Effector memory CD8-positive, alpha-beta T cell (primary cell): ENCODE data around the gene SUSD4.
"Not testable (repeated sequence)": the region's sequence is repeated elsewhere in the genome, so short reads cannot be mapped to it uniquely, and the experiment has no call there.

Experiments used
- ATAC-seq: fragments of 150-1000 bp; cut with Tn5 transposase; replicated peaks from 2 replicates; pipeline ENCODE4 v1.10.0; 2021; ENCODE audit warnings: mild to moderate bottlenecking, moderate library complexity
- DNase-seq, 3 experiments: peaks; one replicate each; pipeline ENCODE4 v3.0.0; 2021
- H3K27ac Mint-ChIP-seq, 2 donors: one replicate each; pipeline ENCODE4 v1.8.0; 2022; ENCODE audit warnings: mild to moderate bottlenecking in 2 of 2, mixed read lengths in 2 of 2, moderate library complexity in 2 of 2
- H3K27me3 Mint-ChIP-seq, 2 donors: one replicate each; pipeline ENCODE4 v1.8.0; 2022; ENCODE audit warnings: mixed read lengths in 2 of 2
- H3K36me3 Mint-ChIP-seq: one replicate; pipeline ENCODE4 v1.8.0; 2022; ENCODE audit warnings: mild to moderate bottlenecking, moderate library complexity, mixed read lengths; ENCODE audit not compliant: insufficient read depth
- H3K4me1 Mint-ChIP-seq, 2 donors: one replicate each; pipeline ENCODE4 v1.8.0; 2022; ENCODE audit warnings: low read depth in 2 of 2, mixed read lengths in 2 of 2
- H3K4me3 Mint-ChIP-seq, 2 donors: one replicate each; pipeline ENCODE4 v1.8.0; 2022; ENCODE audit warnings: mild to moderate bottlenecking in 2 of 2, mixed read lengths in 2 of 2, moderate library complexity in 2 of 2
- H3K9me3 Mint-ChIP-seq, 2 donors: one replicate each; pipeline ENCODE4 v1.8.0; 2022; ENCODE audit warnings: mixed read lengths in 2 of 2
- total RNA-seq, 9 experiments: gene quantifications; one replicate each; lab custom pipeline; 2026; lab: John Stamatoyannopoulos, UW

The SUSD4 gene
- 0.68 to 50.5 (median 4.1) reads per million in 9 experiments for total RNA-seq

DNA sequence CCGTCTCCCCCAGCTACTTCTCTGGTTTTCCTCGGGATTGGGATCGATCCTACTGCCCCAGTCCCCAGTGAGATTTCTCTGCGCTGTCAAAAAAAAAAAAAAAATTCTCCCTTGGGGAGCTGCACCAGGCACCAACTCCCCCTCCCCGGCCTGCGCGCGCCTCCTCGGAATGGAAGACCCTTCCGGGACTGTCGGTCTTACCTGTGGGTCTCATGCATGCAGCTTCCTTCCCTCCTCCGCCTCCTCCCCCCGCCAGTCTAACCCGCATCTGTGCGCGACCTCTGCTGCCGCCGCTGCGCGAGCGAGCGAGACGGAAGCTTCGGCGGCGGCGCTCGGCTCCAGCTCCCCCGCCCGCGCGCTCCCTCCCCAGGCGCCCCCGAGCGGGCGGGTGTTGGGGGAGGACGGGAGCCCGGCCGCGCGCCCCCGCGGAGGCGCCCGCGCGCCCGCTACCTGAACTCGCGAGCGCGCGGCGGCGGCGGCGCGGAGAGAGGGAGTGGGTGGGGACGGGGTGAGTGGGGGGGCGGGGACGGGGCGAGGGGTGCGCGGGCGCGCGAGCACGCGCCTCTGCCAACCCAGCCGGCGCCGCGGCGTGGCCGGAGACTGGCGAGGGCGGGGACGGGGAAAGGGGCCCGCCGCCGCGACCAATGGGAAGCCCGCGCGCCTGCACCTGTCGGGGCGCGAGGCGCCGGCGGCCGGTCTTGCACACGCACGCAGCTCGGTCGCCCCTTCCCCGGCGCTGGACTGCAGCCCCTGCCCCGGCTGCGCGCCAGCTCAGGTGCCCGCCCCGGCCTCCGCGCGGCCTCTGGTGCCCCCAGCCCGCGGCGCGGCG lies at the start of gene SUSD4:
TSS of gene SUSD4 (minus strand) at position 321 of the 829 bp plus-strand sequence. CDS start 751 bp downstream, outside the sequence.
- ATAC-seq (peak; percentile 86), DNase-seq (peak; percentile 31 to 60 (median 50))
- Mint-ChIP-seq H3K9me3 (no peaks in the 10 kb centered on the region), H3K27me3 (peaks cover 33 to 47% of the 10 kb centered on the region in 2 donors), H3K27ac (no peak within 1 kb of the TSS), H3K4me1 (peaks cover 3 to 5% of the 10 kb centered on the region in 2 donors), H3K4me3 (peak within 1 kb of the TSS; percentile 84 to 90), H3K36me3 (no peaks in the 10 kb centered on the region)

DNA sequence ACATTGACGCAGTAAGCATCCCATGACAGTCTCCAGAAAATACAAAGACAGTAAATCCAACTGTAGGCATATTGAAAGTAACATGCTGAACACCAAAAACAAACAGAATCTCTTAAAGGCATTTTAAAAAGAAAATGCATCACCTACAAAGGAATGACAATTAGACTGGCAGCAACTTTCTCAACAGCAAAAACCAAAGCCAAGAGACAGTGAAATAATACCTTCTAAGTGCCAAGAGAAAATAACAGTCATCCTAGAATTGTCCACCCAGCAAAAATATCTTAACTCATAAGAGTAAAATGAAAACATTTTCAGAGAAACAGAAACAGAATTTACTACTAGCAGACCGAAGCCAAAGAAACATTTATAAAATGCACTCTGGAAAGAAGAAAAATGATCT lies 49.2 kb upstream of the SUSD4 start:
- H3K4me1 Mint-ChIP-seq, result no peaks in the 10 kb centered on the region
- DNase-seq, result no peak
- no peaks in the 10 kb centered on the region for H3K9me3 Mint-ChIP-seq
- no peaks in the 10 kb centered on the region for H3K36me3 Mint-ChIP-seq
- H3K27ac Mint-ChIP-seq, result no peak overlapping the region
- peaks cover 6 to 19% of the 10 kb centered on the region in 2 donors for H3K27me3 Mint-ChIP-seq
- no peak for ATAC-seq
- no peak overlapping the region for H3K4me3 Mint-ChIP-seq

GRCh38 chr1:223411710-223412109 lies 47.7 kb upstream of the SUSD4 start:
- Mint-ChIP-seq H3K4me1 (no peaks in the 10 kb centered on the region), H3K36me3 (no peaks in the 10 kb centered on the region), H3K27me3 (peaks cover 10 to 31% of the 10 kb centered on the region in 2 donors), H3K27ac (no peak overlapping the region), H3K4me3 (no peak overlapping the region), H3K9me3 (no peaks in the 10 kb centered on the region)
- ATAC-seq (no peak), DNase-seq (no peak)

DNA sequence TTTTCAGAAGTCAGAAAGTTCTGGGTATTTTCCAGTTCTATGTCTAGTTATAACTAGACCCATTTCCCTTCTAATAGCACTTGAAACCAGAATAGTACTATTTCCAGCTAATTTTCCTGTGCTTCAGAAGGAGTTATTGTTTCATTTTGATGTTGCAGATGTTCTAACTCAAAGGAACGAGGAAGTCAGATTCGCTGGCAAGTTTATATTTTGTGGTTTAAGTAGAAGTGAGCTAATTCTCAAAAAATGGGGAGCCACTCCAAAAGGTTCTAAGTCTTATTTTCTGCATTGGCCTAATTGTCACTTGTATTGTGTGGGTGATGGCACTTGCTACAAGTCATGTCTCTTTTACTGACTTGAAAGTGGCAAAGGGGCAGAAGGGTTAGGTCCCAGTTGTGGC lies 47.3 kb upstream of the SUSD4 start:
- no peak overlapping the region for H3K27ac Mint-ChIP-seq
- DNase-seq (no peak), ATAC-seq (no peak)
- no peaks in the 10 kb centered on the region for H3K36me3 Mint-ChIP-seq
- no peaks in the 10 kb centered on the region for H3K4me1 Mint-ChIP-seq
- peaks cover 14 to 35% of the 10 kb centered on the region in 2 donors for H3K27me3 Mint-ChIP-seq
- no peak overlapping the region for H3K4me3 Mint-ChIP-seq
- H3K9me3 Mint-ChIP-seq, result no peaks in the 10 kb centered on the region

DNA sequence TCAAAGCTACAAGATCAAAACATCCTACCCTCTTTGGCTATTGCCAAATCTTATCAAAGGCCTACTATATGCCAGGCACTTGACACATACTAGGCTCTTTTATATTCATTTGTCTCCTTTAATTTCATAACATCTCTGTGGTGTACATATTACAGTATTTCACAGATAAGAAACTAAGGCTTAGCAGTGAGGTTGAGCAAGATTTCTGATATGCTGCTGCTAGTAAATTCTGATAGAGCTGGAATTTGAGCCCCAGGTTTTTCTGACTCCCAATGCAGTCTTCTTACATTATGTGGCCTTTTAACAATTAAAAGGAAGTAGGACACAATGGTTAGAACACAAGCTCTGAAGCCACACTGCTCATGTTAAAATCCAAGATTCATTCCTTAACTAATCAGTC lies 46.1 kb upstream of the SUSD4 start:
- Mint-ChIP-seq H3K9me3 (no peaks in the 10 kb centered on the region), H3K27me3 (peaks cover 22 to 41% of the 10 kb centered on the region in 2 donors), H3K4me3 (no peak overlapping the region), H3K36me3 (no peaks in the 10 kb centered on the region), H3K27ac (no peak overlapping the region), H3K4me1 (no peaks in the 10 kb centered on the region)
- ATAC-seq (no peak), DNase-seq (no peak)

DNA sequence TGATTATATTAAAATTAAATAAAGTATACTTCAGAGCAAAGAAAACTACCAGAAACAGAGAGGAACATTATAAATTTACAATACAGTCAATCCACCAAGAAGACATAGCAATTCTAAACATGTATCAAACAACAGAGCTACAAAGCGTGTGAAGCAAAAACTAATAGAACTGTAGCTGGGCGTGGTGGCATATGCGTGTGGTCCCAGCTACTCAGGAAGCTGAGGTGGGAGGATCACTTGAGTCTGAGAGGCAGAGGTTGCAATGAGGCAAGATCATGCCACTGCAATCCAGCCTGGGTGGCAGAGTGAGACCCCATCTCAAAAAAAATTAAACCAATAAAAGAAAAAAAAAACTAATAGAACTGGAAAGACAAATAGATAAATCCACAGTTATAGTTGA lies 41.5 kb upstream of the SUSD4 start:
- no peak overlapping the region for H3K4me3 Mint-ChIP-seq
- peaks cover 32 to 44% of the 10 kb centered on the region in 2 donors for H3K27me3 Mint-ChIP-seq
- H3K27ac Mint-ChIP-seq, result no peak overlapping the region
- no peaks in the 10 kb centered on the region for H3K36me3 Mint-ChIP-seq
- DNase-seq, result no peak
- ATAC-seq, result no peak
- peaks cover 0 to 9% of the 10 kb centered on the region in 2 donors for H3K9me3 Mint-ChIP-seq
- H3K4me1 Mint-ChIP-seq, result no peaks in the 10 kb centered on the region

DNA sequence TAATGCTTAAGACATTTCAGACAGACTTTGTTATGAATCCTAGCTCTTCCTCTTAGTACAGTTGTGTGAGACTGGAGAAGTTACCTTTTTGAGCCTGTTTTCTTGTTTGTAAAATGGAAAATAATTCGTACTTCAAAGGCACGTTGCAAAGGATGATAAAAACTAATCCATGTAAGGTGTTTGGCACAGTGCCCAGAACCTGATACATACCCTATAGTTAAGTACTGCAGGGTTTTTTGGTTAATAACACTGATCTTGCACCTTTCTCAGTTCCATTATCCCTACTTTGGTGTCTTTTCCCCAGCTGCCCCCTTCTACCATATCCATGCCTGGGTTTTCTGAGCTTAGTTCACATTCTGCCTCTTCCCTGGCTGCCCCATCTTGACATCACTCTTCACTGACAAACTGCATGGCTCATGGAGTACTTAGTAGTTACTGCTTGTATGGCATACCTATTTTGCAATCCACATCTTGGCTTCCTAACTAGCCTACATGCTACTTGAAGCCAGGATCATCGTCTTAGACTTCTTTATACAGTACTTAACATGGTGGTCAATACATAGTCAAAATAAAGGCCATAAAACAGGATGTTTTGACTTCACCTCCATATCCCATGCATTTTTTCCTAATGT lies 39.3 kb upstream of the SUSD4 start:
- Mint-ChIP-seq H3K27me3 (peaks cover 32 to 44% of the 10 kb centered on the region in 2 donors), H3K4me3 (no peak overlapping the region)

DNA sequence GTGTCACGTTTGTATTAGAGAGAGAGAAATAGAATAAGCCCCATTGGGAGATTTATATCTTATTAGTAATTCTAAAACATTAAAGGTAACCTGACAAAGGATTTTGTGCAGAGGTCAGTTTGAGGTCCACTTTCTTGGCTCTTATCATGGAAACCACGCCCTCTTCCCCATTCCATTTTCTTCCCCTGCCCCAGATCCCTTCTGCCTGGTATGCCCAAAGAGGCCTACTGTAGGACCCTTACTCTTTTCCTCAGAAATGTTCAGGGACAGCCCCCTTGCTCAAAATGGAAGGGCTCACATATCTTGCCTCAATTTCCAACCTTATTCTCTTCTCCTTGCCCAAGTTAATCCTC lies 38.8 kb upstream of the SUSD4 start:
- Mint-ChIP-seq H3K9me3 (peaks cover 0 to 9% of the 10 kb centered on the region in 2 donors), H3K27me3 (peaks cover 32 to 40% of the 10 kb centered on the region in 2 donors), H3K36me3 (no peaks in the 10 kb centered on the region), H3K4me1 (no peaks in the 10 kb centered on the region), H3K4me3 (no peak overlapping the region), H3K27ac (no peak overlapping the region)
- DNase-seq (no peak), ATAC-seq (no peak)

More for the DNA sequence above, 39.3 kb upstream of the SUSD4 start:
- ATAC-seq (no peak), DNase-seq (no peak)
- H3K27ac Mint-ChIP-seq, result no peak overlapping the region
- H3K9me3 Mint-ChIP-seq, result peaks cover 0 to 9% of the 10 kb centered on the region in 2 donors
- H3K4me1 Mint-ChIP-seq, result no peaks in the 10 kb centered on the region
- H3K36me3 Mint-ChIP-seq, result no peaks in the 10 kb centered on the region

- no peak overlapping the region for H3K4me3 Mint-ChIP-seq
Observed at GRCh38 chr1:223401873-223402789, 38.2 kb upstream of the SUSD4 start.

DNA sequence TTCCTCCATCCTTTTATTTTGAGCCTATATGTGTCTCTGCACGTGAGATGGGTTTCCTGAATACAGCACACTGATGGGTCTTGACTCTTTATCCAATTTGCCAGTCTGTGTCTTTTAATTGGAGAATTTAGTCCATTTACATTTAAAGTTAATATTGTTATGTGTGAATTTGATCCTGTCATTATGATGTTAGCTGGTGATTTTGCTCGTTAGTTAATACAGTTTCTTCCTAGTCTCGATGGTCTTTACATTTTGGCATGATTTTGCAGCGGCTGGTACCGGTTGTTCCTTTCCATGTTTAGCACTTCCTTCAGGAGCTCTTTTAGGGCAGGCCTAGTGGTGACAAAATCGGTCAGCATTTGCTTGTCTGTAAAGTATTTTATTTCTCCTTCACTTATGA lies 35.4 kb upstream of the SUSD4 start:
- not testable (repeated sequence) for ATAC-seq, H3K4me1 Mint-ChIP-seq, H3K27ac Mint-ChIP-seq, DNase-seq, H3K4me3 Mint-ChIP-seq, H3K36me3 Mint-ChIP-seq, H3K9me3 Mint-ChIP-seq
- H3K27me3 Mint-ChIP-seq, result peaks cover 22 to 25% of the 10 kb centered on the region in 2 donors

More at GRCh38 chr1:223401873-223402789, 38.2 kb upstream of the SUSD4 start:
- Mint-ChIP-seq H3K4me1 (no peaks in the 10 kb centered on the region), H3K27me3 (peaks cover 32 to 34% of the 10 kb centered on the region in 2 donors), H3K27ac (no peak overlapping the region), H3K36me3 (no peaks in the 10 kb centered on the region), H3K9me3 (peaks cover 0 to 9% of the 10 kb centered on the region in 2 donors)
- no peak for ATAC-seq
- DNase-seq, result no peak

- Mint-ChIP-seq H3K4me1 (no peaks in the 10 kb centered on the region), H3K27me3 (peaks cover 30 to 44% of the 10 kb centered on the region in 2 donors), H3K27ac (no peak overlapping the region), H3K9me3 (no peaks in the 10 kb centered on the region), H3K4me3 (no peak overlapping the region), H3K36me3 (no peaks in the 10 kb centered on the region)
- ATAC-seq (no peak), DNase-seq (no peak)
Observed at GRCh38 chr1:223394706-223395105, 30.7 kb upstream of the SUSD4 start.

DNA sequence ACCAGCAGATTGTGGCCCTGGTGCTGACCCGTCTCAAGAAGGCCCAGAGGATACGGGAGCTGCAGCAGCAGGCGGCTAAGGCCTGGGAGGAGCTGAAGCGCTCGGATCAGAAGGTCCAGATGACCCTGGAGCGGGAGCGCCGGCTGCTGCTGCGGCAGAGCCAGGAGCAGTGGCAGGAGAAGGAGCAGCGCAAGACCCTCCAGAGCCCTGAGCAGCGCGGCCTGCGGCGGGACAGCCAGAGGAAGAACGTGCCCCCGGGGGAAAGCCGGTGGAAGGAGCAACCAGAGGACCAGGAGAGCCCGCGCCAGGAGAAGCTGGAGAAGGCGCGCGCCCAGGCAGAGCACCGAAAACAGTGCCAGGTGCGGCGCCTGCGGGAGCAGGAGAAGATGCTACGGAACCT lies 30.3 kb upstream of the SUSD4 start:
- no peak overlapping the region for H3K4me3 Mint-ChIP-seq
- H3K4me1 Mint-ChIP-seq, result no peaks in the 10 kb centered on the region
- H3K27ac Mint-ChIP-seq, result no peak overlapping the region
- ATAC-seq, result no peak
- H3K36me3 Mint-ChIP-seq, result no peaks in the 10 kb centered on the region
- no peaks in the 10 kb centered on the region for H3K9me3 Mint-ChIP-seq
- no peak for DNase-seq
- peaks cover 34 to 49% of the 10 kb centered on the region in 2 donors for H3K27me3 Mint-ChIP-seq
